ENCODE data around the gene SLC6A6.
A peak's percentile ranks its signal among the peaks of the same experiment; 100 is the strongest.

SLC6A6 gene

DNA sequence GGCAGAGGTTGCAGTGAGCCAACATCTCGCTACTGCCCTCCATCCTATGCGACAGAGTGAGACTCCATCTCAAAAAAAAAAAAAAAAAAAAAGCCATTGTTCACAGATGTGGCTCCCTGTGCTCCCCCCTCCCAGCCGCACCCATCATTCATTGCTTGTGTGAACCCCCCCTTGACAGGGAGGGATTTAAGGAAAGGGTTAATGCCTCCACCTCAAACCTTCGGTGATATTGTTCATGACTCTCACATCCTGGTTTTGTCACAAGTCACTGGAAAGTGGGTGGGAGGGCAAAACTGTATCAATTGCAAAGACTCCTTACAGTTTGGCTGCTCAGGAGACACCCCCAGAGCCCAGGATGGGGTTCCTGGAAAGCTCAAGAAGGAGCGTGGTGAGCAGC lies 7.7 kb downstream of the SLC6A6 start:
- Histone ChIP-seq H3K27ac (ENCODE audit: low read depth, low read length) (peak overlapping the region; percentile 89), H2AFZ (ENCODE audit: low read length, unreplicated experiment) (no peak overlapping the region), H3K4me1 (ENCODE audit: control insufficient read depth, insufficient read depth, low read length, unreplicated experiment) (peaks cover 47% of the 10 kb centered on the region)

DNA sequence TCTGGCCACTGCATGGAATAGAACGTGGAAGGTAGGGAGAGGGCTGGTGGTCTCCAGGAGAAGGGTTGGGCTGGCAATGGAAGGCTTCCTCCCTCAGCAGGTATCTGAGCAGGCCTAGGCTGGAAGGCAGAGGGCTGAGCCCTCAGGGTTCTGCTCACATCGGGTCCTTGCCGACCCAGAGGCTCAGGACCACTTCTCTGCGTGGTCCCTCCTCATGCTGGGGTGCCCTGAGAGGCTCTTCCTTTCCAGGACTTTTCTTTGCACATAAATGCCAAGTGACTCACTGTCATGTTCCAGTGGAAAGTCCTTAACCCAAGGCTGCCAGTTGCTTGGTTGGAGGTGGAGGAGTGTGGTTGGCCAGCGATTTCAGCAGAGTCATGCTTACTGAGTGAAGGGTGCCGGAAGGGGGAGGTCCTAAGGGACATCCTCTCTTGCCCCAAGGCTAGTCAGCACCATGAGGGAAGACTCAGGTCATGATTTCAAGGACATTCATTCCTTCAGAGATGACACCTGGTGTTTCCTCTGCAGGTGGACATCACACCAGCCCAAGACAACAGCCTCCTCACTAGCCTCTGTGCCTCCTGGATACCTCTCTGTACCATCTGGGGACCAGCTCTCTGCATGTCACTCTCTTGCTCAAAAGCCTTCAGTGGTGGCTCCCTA lies 8.2 kb downstream of the SLC6A6 start:
- Histone ChIP-seq H3K4me1 (ENCODE audit: control insufficient read depth, insufficient read depth, low read length, unreplicated experiment) (peaks cover 46% of the 10 kb centered on the region), H3K79me2 (ENCODE audit: control insufficient read depth, insufficient read depth, low read length, unreplicated experiment) (peaks cover 31% of the 10 kb centered on the region), H3K36me3 (ENCODE audit: insufficient read depth, low read length) (0 out of 2 replicates have a peak, but pooled peaks cover 8% of the 10 kb centered on the region), H3K4me3 (ENCODE audit: low read depth, low read length) (peak overlapping the region; percentile 24; the same call in 1 of the 2 replicates), H2AFZ (ENCODE audit: low read length, unreplicated experiment) (peak overlapping the region; percentile 30), H3K27ac (ENCODE audit: low read depth, low read length) (peak overlapping the region; percentile 89), H3K27me3 (ENCODE audit: insufficient read depth, low read length) (no peaks in the 10 kb centered on the region)

More for the DNA sequence above, 7.7 kb downstream of the SLC6A6 start:
- Histone ChIP-seq H3K79me2 (ENCODE audit: control insufficient read depth, insufficient read depth, low read length, unreplicated experiment) (peaks cover 36% of the 10 kb centered on the region), H3K4me3 (ENCODE audit: low read depth, low read length) (peak overlapping the region; percentile 24; the same call in 1 of the 2 replicates), H3K36me3 (ENCODE audit: insufficient read depth, low read length) (0 out of 2 replicates have a peak, but pooled peaks cover 8% of the 10 kb centered on the region), H3K27me3 (ENCODE audit: insufficient read depth, low read length) (no peaks in the 10 kb centered on the region)

DNA sequence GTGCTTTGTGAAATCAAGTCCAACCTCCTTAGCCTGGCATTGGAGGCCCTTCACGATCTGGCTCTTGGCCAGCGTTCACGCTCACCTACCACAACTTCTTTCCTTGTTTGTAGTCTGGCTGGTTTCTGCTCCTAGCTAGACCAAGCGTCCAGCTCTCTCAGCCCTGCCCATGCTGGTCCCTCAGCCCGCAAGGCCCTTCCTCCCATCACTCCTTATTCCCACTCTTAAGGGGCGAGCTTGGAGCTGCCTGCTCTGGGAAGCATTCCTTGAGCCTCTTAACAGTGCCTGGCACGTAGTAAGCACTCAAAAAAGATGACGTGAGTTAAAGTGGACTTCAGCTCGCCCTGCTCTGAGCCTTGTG lies 8.7 kb downstream of the SLC6A6 start:
- H3K4me1 ChIP-seq (ENCODE audit: control insufficient read depth, insufficient read depth, low read length, unreplicated experiment) = peaks cover 50% of the 10 kb centered on the region
- H3K4me3 ChIP-seq (ENCODE audit: low read depth, low read length) = peak overlapping the region; percentile 23; the same call in 1 of the 2 replicates
- H3K36me3 ChIP-seq (ENCODE audit: insufficient read depth, low read length) = 0 out of 2 replicates have a peak, but pooled peaks cover 8% of the 10 kb centered on the region
- H2AFZ ChIP-seq (ENCODE audit: low read length, unreplicated experiment) = no peak overlapping the region
- peaks cover 26% of the 10 kb centered on the region for H3K79me2 ChIP-seq (ENCODE audit: control insufficient read depth, insufficient read depth, low read length, unreplicated experiment)
- H3K27ac ChIP-seq (ENCODE audit: low read depth, low read length) = peak overlapping the region; percentile 89
- no peaks in the 10 kb centered on the region for H3K27me3 ChIP-seq (ENCODE audit: insufficient read depth, low read length)

DNA sequence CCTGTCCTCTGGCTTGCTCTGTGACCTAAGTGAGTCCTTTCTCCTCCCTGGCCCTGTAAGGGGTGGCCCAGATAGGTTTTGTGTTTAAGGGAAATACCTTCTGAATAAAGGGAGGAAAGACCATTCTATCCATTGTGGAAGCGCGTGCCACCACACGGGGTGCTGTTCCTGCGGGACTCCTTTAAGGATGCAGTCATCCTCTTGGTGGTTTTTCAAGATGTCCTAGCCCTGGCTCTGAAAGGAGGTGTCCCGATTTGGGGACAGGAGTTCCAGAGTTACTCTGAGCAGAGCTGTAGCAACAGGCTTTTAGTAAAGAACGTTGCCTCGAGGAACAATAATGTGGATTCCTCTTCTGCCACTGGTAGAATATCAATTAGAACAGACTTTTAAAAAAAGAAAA lies 9.6 kb downstream of the SLC6A6 start:
- H3K79me2 ChIP-seq (ENCODE audit: control insufficient read depth, insufficient read depth, low read length, unreplicated experiment) = peaks cover 18% of the 10 kb centered on the region
- H3K36me3 ChIP-seq (ENCODE audit: insufficient read depth, low read length) = 0 out of 2 replicates have a peak, but pooled peaks cover 8% of the 10 kb centered on the region
- no peak overlapping the region for H2AFZ ChIP-seq (ENCODE audit: low read length, unreplicated experiment)
- H3K27ac ChIP-seq (ENCODE audit: low read depth, low read length) = peak overlapping the region; percentile 89; the same call in 1 of the 2 replicates
- no peaks in the 10 kb centered on the region for H3K27me3 ChIP-seq (ENCODE audit: insufficient read depth, low read length)
- H3K4me3 ChIP-seq (ENCODE audit: low read depth, low read length) = no peak overlapping the region
- H3K4me1 ChIP-seq (ENCODE audit: control insufficient read depth, insufficient read depth, low read length, unreplicated experiment) = peaks cover 50% of the 10 kb centered on the region

DNA sequence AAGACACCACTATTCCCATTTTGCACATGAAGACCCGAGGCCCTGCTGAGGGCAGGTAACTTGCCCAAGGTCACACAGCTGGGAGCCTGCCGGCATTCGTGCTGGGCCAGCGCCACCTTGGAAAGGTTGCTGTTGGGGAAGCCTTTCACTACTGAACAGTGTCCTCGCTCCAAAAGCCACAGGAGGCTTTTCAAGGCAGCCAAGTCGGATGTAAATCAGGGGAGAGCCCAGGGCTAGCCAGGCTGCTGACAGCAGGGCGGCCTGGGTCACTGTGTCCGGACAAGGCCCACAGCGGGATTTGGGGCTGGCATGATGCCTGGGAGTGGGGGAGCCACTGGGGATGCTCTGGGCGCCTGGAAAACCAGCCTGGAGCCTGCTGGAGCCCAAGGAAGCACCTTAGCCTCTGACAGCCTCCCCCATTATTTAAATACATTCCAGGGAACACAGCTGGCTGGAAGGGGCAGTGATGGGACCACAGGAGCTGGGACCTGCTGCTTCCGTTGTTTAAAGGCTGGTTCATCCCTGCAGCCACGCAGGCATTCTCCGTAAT lies 10.5 kb downstream of the SLC6A6 start:
- Histone ChIP-seq H3K4me3 (ENCODE audit: low read depth, low read length) (no peak overlapping the region), H3K27me3 (ENCODE audit: insufficient read depth, low read length) (no peaks in the 10 kb centered on the region), H3K79me2 (ENCODE audit: control insufficient read depth, insufficient read depth, low read length, unreplicated experiment) (peaks cover 18% of the 10 kb centered on the region), H2AFZ (ENCODE audit: low read length, unreplicated experiment) (no peak overlapping the region), H3K4me1 (ENCODE audit: control insufficient read depth, insufficient read depth, low read length, unreplicated experiment) (peaks cover 50% of the 10 kb centered on the region), H3K36me3 (ENCODE audit: insufficient read depth, low read length) (0 out of 2 replicates have a peak, but pooled peaks cover 8% of the 10 kb centered on the region), H3K27ac (ENCODE audit: low read depth, low read length) (peak overlapping the region; percentile 67; the same call in 1 of the 2 replicates)

DNA sequence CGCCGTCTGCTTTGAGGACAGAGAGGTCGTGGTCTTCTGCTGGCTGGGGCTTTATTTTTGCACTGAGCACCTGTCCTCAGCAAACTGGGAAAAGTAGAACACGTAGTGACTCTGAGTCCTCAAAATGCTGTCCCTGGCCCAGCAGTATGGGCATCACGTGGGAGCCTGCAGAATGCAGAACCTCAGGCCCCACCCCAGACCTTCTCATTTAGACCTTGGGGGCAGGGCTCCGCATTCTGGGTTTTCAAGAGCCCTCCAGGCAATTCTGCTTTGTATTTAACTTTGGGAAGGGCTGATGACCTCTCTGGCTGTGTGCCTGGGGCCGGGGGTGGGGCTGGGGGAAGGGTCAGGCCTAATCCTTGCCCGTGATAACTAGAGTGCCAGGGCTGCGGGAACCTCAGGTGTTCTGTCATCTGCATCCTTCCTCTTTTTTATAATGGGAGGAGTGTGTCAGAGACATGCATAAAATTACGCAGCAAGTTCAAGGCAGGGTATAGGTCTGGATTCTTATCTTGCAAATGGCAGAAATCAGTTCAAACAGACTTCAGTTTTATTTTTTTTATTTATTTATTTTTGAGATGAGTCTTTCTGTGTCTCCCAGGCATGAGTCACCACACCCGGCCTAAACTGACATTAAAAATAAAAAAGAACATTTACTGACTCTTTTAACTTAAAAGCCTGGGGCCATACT lies 11.1 kb downstream of the SLC6A6 start:
- peaks cover 18% of the 10 kb centered on the region for H3K79me2 ChIP-seq (ENCODE audit: control insufficient read depth, insufficient read depth, low read length, unreplicated experiment)
- no peak overlapping the region for H3K4me3 ChIP-seq (ENCODE audit: low read depth, low read length)
- peak overlapping the region; percentile 67 for H3K27ac ChIP-seq (ENCODE audit: low read depth, low read length)
- no peaks in the 10 kb centered on the region for H3K27me3 ChIP-seq (ENCODE audit: insufficient read depth, low read length)
- 0 out of 2 replicates have a peak, but pooled peaks cover 8% of the 10 kb centered on the region for H3K36me3 ChIP-seq (ENCODE audit: insufficient read depth, low read length)
- peaks cover 50% of the 10 kb centered on the region for H3K4me1 ChIP-seq (ENCODE audit: control insufficient read depth, insufficient read depth, low read length, unreplicated experiment)
- no peak overlapping the region for H2AFZ ChIP-seq (ENCODE audit: low read length, unreplicated experiment)

DNA sequence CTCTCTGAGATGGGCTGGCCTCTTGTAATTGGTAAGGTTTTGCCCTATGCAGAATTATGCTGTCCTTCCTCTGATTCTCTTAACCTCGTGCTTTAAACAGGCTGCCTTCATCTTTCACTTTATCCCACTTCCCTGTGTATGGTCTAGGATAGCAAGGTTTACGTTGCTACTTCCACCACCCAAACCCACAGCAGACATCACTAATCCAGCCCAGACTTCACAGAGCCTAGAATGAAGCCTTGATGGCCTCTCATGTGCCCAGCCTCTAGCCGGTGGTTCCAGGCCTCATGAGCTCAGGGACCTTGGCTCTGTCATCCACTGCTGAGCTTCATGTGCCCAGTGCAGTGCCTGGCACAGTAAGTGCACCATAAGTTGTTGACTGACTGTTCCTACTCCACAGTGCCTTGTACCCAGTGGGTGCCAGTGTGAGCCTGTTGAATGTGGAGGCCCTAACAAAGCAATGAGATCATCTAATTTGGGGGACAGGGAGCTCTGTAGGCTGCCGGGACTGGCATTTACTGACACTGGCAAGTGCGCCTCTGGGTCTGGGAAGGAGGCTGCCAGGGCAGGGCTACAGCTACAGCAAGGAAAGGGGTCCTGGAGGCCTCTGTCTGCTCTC lies 12.5 kb downstream of the SLC6A6 start:
- no peak overlapping the region for H2AFZ ChIP-seq (ENCODE audit: low read length, unreplicated experiment)
- no peak overlapping the region for H3K4me3 ChIP-seq (ENCODE audit: low read depth, low read length)
- peaks cover 13% of the 10 kb centered on the region for H3K79me2 ChIP-seq (ENCODE audit: control insufficient read depth, insufficient read depth, low read length, unreplicated experiment)
- H3K27ac ChIP-seq (ENCODE audit: low read depth, low read length) = no peak overlapping the region
- 0 out of 2 replicates have a peak, but pooled peaks cover 8% of the 10 kb centered on the region for H3K36me3 ChIP-seq (ENCODE audit: insufficient read depth, low read length)
- H3K27me3 ChIP-seq (ENCODE audit: insufficient read depth, low read length) = no peaks in the 10 kb centered on the region
- peaks cover 42% of the 10 kb centered on the region for H3K4me1 ChIP-seq (ENCODE audit: control insufficient read depth, insufficient read depth, low read length, unreplicated experiment)

DNA sequence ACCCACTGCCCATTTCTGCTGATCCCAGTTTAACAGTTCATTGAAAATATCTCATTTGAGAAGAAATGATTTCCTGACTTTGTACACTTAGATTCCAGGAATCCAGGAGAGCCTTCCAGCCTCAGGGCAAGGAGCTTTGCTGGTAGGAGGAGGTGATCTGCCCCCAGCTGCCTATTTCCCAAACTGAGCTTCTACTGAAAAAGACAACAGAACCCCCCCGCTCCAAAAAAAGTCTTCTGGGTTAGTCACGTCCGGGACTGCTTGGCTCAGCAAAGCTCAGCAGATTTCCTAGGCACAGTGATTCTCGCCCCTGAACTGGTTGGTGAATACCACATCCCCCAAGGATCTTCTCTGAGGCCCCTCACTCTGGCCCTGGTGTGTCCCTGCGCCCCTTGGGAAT lies 13.1 kb downstream of the SLC6A6 start:
- H3K27me3 ChIP-seq (ENCODE audit: insufficient read depth, low read length) = no peaks in the 10 kb centered on the region
- H3K79me2 ChIP-seq (ENCODE audit: control insufficient read depth, insufficient read depth, low read length, unreplicated experiment) = peaks cover 13% of the 10 kb centered on the region
- H3K36me3 ChIP-seq (ENCODE audit: insufficient read depth, low read length) = 0 out of 2 replicates have a peak, but pooled peaks cover 8% of the 10 kb centered on the region
- no peak overlapping the region for H3K27ac ChIP-seq (ENCODE audit: low read depth, low read length)
- H2AFZ ChIP-seq (ENCODE audit: low read length, unreplicated experiment) = no peak overlapping the region
- H3K4me3 ChIP-seq (ENCODE audit: low read depth, low read length) = no peak overlapping the region
- peaks cover 37% of the 10 kb centered on the region for H3K4me1 ChIP-seq (ENCODE audit: control insufficient read depth, insufficient read depth, low read length, unreplicated experiment)

DNA sequence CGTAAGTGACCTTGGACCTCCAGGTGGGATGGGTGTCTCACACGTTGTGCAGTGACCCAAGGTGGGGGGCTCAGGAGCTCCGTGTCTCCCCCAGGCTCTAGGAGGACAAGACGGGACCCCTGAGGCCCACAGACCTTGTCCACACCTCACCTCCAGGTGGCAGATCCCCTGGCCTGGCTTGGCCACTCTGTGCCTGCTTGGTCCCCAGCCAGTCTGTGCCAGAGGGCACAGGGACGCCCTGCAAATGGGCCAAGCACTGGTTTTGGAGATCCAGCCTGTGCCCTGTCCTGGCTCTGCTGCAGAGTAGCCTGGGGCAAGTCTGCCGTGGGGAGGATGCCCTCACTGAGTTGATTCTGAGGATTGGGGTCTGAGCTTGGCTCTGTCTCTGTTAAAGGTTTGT lies 14.0 kb downstream of the SLC6A6 start:
- H3K4me3 ChIP-seq (ENCODE audit: low read depth, low read length) = no peak overlapping the region
- H3K27me3 ChIP-seq (ENCODE audit: insufficient read depth, low read length) = no peaks in the 10 kb centered on the region
- 0 out of 2 replicates have a peak, but pooled peaks cover 2% of the 10 kb centered on the region for H3K36me3 ChIP-seq (ENCODE audit: insufficient read depth, low read length)
- H3K27ac ChIP-seq (ENCODE audit: low read depth, low read length) = no peak overlapping the region
- peaks cover 27% of the 10 kb centered on the region for H3K4me1 ChIP-seq (ENCODE audit: control insufficient read depth, insufficient read depth, low read length, unreplicated experiment)
- H3K79me2 ChIP-seq (ENCODE audit: control insufficient read depth, insufficient read depth, low read length, unreplicated experiment) = peaks cover 9% of the 10 kb centered on the region
- no peak overlapping the region for H2AFZ ChIP-seq (ENCODE audit: low read length, unreplicated experiment)

Measured in ACC112 (cell line).